Smooth muscle cell (in vitro differentiated cells): Measurements from ENCODE around the gene DHH. TPM values are rescaled to one million over a fixed set of nuclear protein-coding genes. Genes with fewer than 3 reads are reported as not detected.

ENCODE experiments used
- DNase-seq: peaks from one replicate; lab custom pipeline; 2025; ENCODE audit not compliant: unreplicated experiment; lab: John Stamatoyannopoulos, UW
- H2AFZ ChIP-seq: fragments of 200-600 bp; sonication (generic); 2 replicates; pipeline ENCODE4 v1.6.0; 2016; ENCODE audit warnings: antibody characterized with exemption, low read depth, mild to moderate bottlenecking
- H3F3A ChIP-seq: fragments of 200-600 bp; sonication (generic); 2 replicates; pipeline ENCODE4 v1.6.0; 2017; ENCODE audit warnings: antibody characterized with exemption, low read depth
- H3K27ac ChIP-seq: fragments of 200-600 bp; sonication (generic); 2 replicates; pipeline ENCODE4 v1.5.1; 2016; ENCODE audit warnings: low read depth, mild to moderate bottlenecking
- H3K27me3 ChIP-seq: fragments of 200-600 bp; sonication (generic); 2 replicates; pipeline ENCODE4 v1.6.1; 2016; ENCODE audit warnings: low read depth, mild to moderate bottlenecking
- H3K36me3 ChIP-seq: fragments of 200-600 bp; sonication (generic); 2 replicates; pipeline ENCODE4 v1.5.1; 2016; ENCODE audit warnings: low read depth
- H3K4me1 ChIP-seq: fragments of 200-600 bp; sonication (generic); 2 replicates; pipeline ENCODE4 v1.5.1; 2016; ENCODE audit warnings: low read depth
- H3K4me2 ChIP-seq: fragments of 200-600 bp; sonication (generic); 2 replicates; pipeline ENCODE4 v1.6.0; 2016; ENCODE audit warnings: mild to moderate bottlenecking
- H3K4me3 ChIP-seq: fragments of 200-600 bp; sonication (generic); 2 replicates; pipeline ENCODE4 v1.5.1; 2016; ENCODE audit warnings: mild to moderate bottlenecking
- H3K79me2 ChIP-seq: fragments of 200-600 bp; sonication (generic); 2 replicates; pipeline ENCODE4 v1.6.0; 2016; ENCODE audit warnings: low read depth, mild to moderate bottlenecking
- H3K9ac ChIP-seq: fragments of 200-600 bp; sonication (generic); 2 replicates; pipeline ENCODE4 v1.6.0; 2016; ENCODE audit warnings: low read depth
- H3K9me3 ChIP-seq: fragments of 200-600 bp; sonication (generic); replicated peaks from 2 replicates; pipeline ENCODE4 v1.5.1; 2016; ENCODE audit warnings: low read depth
- H4K20me1 ChIP-seq: fragments of 200-600 bp; sonication (generic); 2 replicates; pipeline ENCODE4 v1.6.0; 2016; ENCODE audit warnings: low read depth
- CTCF ChIP-seq: fragments of 200-600 bp; sonication (generic); IDR thresholded peaks from 2 replicates; pipeline ENCODE4 v1.5.1; 2017; ENCODE audit warnings: borderline replicate concordance, mild to moderate bottlenecking, antibody characterized with exemption; ENCODE audit not compliant: insufficient read depth, poor library complexity, severe bottlenecking
- WGBS: methylation state at CpG from one replicate; pipeline ENCODE4 v1.1.7; 2016; ENCODE audit warnings: low lambda C conversion rate; 5-methylcytosine and 5-hydroxymethylcytosine counted together
- polyA plus RNA-seq: library from polyadenylated mRNA; unstranded; fragments of >200 nt; fragmentation: Nextera tagmentation; extraction: Ambion mirVana; gene quantifications from 2 replicates; pipeline ENCODE4 v1.2.1, GENCODE V29; 2016
- total RNA-seq: library from RNA; depleted of rRNA; stranded (reverse); fragments of >200 nt; gene quantifications from 2 replicates; pipeline ENCODE4 v1.2.3, GENCODE V29; 2014

DHH gene
- total and polyA plus RNA-seq, 2 experiments from 2014 or later, result 0.04 TPM; not detected in 1

- Histone ChIP-seq H3K27ac (no peak overlapping the region), H3K4me3 (no peak overlapping the region), H3K79me2 (peaks cover 37% of the 10 kb centered on the region), H4K20me1 (peaks cover 86% of the 10 kb centered on the region), H3F3A (peaks cover 5% of the 10 kb centered on the region), H2AFZ (no peak overlapping the region), H3K9ac (no peak overlapping the region), H3K27me3 (no peaks in the 10 kb centered on the region), H3K4me2 (no peak overlapping the region), H3K36me3 (peaks cover 6% of the 10 kb centered on the region), H3K4me1 (peaks cover 11% of the 10 kb centered on the region), H3K9me3 (no peaks in the 10 kb centered on the region)
- no peak for TF ChIP-seq CTCF
- WGBS, result over 99% methylated on average over 18 of the region's 20 CpGs
- no peak for DNase-seq
These were observed 42.7 kb downstream of the DHH start for GRCh38 chr12:49051777-49052438.

- Histone ChIP-seq H3K27ac (no peak overlapping the region), H2AFZ (no peak overlapping the region), H3K9ac (no peak overlapping the region), H3K79me2 (peaks cover 31% of the 10 kb centered on the region), H3K4me1 (peaks cover 5% of the 10 kb centered on the region), H4K20me1 (peaks cover 81% of the 10 kb centered on the region), H3K27me3 (no peaks in the 10 kb centered on the region), H3K4me2 (no peak overlapping the region), H3F3A (peaks cover 5% of the 10 kb centered on the region), H3K9me3 (no peaks in the 10 kb centered on the region), H3K36me3 (peaks cover 6% of the 10 kb centered on the region), H3K4me3 (no peak overlapping the region)
- no peak for TF ChIP-seq CTCF
- DNase-seq, result no peak
- WGBS, result 97% methylated on average over 14 of the region's 18 CpGs
These were observed 43.2 kb downstream of the DHH start for GRCh38 chr12:49051373-49051764.

DNA sequence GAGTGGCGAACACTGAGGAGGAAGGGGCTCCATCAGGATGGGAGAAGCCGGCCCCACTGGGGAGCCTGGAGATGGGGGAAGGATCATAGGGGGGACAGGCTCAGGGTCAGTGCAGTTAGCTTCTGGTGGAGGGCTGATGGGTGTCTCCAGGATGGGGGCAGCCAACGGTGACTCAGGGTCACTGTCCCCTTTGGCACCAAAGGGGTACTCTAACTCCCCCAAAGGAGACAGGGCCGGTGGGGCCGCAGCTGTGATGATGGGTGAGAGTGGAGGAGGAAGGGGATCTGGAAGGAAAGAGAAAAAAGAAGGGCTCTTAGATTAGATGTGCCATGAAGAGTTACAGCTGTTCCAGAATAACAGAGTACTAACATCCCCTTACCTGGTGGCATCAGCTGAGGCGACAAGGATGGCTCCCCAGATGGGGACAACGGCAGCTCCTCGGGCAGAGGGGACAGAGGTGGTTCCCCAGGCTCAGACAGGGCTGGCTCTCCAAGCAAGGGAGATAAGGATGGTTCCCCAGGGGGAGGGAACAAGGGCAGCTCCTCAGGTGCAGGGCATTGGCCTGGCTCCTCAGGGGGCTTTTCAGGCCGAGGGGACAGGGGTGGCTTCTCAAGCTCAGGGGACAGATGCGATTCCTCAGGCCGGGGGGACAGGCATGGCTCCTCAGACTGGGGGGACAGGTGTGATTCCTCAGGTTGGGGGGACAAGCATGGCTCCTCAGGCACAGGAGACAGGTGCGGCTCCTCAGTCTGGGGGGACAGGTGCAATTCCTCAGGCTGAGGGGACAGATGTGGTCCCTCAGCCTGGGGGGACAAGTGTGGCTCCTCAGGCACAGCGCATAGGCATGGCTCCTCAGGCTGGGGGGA is 43.9 kb downstream of the DHH start:
- Histone ChIP-seq H3K27me3 (no peaks in the 10 kb centered on the region), H2AFZ (no peak overlapping the region), H3K4me3 (no peak overlapping the region), H3K27ac (peak overlapping the region; percentile 50), H4K20me1 (peaks cover 75% of the 10 kb centered on the region), H3K36me3 (peaks cover 6% of the 10 kb centered on the region), H3K9me3 (no peaks in the 10 kb centered on the region), H3K79me2 (peaks cover 25% of the 10 kb centered on the region), H3K9ac (no peak overlapping the region), H3F3A (peaks cover 5% of the 10 kb centered on the region), H3K4me2 (no peak overlapping the region), H3K4me1 (peaks cover under 1% of the 10 kb centered on the region)
- no peak for TF ChIP-seq CTCF
- over 99% methylated on average over 11 of the region's 13 CpGs for WGBS
- no peak for DNase-seq
